Activated naive CD8-positive, alpha-beta T cell (primary cell): ENCODE data around the gene RNF6.
A peak's percentile ranks its signal among the peaks of the same experiment; 100 is the strongest.
"Not testable (repeated sequence)": the region's sequence is repeated elsewhere in the genome, so short reads cannot be mapped to it uniquely, and the experiment has no call there.

Source experiments
- H3K27ac Mint-ChIP-seq: one replicate; pipeline ENCODE4 v1.8.0; 2021; ENCODE audit warnings: mixed read lengths
- H3K27me3 Mint-ChIP-seq: one replicate; pipeline ENCODE4 v1.8.0; 2021; ENCODE audit warnings: mixed read lengths
- H3K36me3 Mint-ChIP-seq: one replicate; pipeline ENCODE4 v1.8.0; 2021; ENCODE audit warnings: mixed read lengths
- H3K4me1 Mint-ChIP-seq: one replicate; pipeline ENCODE4 v1.8.0; 2021; ENCODE audit warnings: low read depth, mixed read lengths
- H3K4me3 Mint-ChIP-seq: one replicate; pipeline ENCODE4 v1.8.0; 2021; ENCODE audit warnings: mild to moderate bottlenecking, mixed read lengths
- H3K9me3 Mint-ChIP-seq: one replicate; pipeline ENCODE4 v1.8.0; 2021; ENCODE audit warnings: low read depth, mixed read lengths

The RNF6 gene

DNA sequence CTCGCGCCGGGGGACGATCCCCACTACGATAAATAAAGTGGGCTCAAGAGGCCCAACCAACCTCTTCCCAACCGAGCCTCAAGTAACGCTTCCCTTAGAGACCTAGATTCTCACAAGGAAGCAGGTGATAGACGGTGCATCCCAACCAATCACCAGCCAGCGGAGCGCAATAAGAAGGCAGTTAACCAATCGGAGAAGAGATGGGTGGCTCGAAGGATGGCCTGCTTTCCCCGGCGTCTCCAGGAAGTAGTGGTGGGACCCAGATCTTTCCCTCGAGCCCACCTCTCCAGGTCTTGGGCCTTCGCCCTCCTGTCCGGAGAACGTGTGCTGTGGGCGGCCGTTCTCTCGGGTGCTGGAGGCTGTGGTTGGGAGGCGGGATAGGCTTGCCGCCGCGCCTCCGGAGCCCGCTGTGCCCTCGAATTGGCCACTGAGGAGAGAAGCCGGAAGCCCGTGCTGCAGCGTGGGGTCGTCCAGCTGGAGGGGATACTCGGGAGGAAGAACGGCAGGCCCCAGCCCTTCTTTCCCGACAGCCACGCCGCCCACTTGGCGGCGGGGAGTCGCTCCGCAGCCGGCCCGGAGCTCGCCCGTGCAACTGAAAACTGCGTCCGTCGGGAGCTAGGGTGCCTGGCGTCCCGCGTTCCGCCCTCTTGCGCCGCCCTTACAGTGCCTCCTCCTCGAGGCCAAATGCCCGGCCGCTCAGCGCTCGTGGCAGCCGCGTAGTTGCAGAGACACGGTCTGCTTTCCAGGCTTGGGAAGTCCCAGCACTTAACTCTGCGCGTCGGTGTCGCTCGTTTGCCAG, at the start of gene RNF6:
Gene RNF6 (minus strand): TSS at position 594 of the 799 bp plus-strand sequence. CDS start 2,665 bp downstream, outside the sequence.
- Mint-ChIP-seq H3K4me1 (peaks cover 38% of the 10 kb centered on the region), H3K9me3 (no peaks in the 10 kb centered on the region), H3K4me3 (peak within 1 kb of the TSS; percentile 100), H3K27ac (peak within 1 kb of the TSS; percentile 100), H3K27me3 (peaks cover 4% of the 10 kb centered on the region), H3K36me3 (peaks cover 13% of the 10 kb centered on the region)

DNA sequence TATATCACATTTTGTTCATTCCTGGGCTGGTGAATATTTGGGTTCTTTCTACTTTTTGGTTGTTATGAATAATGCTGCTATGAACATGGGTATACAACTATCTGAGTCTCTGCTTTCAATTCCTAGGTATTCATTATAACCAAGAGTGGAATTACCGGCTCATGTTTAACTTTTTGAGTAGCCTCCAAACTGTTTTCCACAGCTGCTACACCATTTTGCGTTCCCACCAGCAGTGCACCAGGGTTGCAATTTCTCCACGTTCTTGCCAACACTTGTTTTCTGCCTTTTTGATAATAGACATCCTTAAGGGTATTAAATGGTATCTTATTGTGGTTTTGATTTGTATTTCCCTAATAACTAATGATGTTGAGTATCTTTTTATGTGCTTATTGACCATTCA, 48.6 kb upstream of the RNF6 start:
- no peaks in the 10 kb centered on the region for H3K27me3 Mint-ChIP-seq
- H3K9me3 Mint-ChIP-seq = no peaks in the 10 kb centered on the region
- H3K27ac Mint-ChIP-seq = no peak overlapping the region
- peaks cover 2% of the 10 kb centered on the region for H3K36me3 Mint-ChIP-seq
- H3K4me3 Mint-ChIP-seq = no peak overlapping the region
- H3K4me1 Mint-ChIP-seq = peaks cover 49% of the 10 kb centered on the region

DNA sequence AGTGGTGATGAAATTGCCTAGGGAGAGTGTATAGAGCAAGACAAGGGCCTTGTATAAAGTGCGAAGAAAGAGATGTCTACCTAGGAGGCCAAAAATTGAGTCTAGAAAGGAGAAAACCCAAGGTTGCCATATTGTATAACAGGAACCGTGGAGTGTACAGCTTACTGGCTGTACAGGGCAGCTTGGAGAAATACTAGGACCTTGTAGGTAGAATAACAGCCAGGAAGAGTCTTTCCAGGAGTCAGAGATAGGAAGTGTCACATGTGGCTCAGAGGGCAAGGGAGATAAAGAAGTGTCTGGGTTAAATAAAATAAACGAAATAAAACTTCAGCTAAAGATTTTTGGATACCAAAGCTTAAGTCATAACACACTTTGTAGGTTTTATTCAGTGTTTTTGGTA, 44.2 kb upstream of the RNF6 start:
- peaks cover 3% of the 10 kb centered on the region for H3K9me3 Mint-ChIP-seq
- H3K27ac Mint-ChIP-seq = no peak overlapping the region
- peaks cover 55% of the 10 kb centered on the region for H3K4me1 Mint-ChIP-seq
- no peak overlapping the region for H3K4me3 Mint-ChIP-seq
- H3K27me3 Mint-ChIP-seq = no peaks in the 10 kb centered on the region
- peaks cover 11% of the 10 kb centered on the region for H3K36me3 Mint-ChIP-seq

DNA sequence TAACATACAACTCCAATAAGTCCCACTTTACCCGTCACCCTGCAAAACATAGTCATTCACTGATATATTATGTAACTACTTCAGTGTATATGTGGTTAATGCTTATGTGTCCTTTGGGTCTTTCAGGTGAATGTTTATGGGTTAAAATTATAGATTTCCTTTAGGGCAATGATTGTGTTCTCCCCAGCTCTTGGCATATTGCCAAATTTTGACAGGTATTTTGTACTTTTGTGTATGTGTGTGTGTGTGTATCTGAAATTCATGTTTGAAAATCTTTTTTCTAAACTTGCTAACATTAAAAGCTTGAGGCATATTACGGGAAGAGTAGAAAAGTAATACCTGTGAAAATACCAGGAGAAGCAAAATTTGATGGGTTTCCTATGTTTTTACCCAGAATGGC, 40.0 kb upstream of the RNF6 start:
- Mint-ChIP-seq H3K4me3 (no peak overlapping the region), H3K4me1 (peaks cover 62% of the 10 kb centered on the region), H3K36me3 (peaks cover 9% of the 10 kb centered on the region), H3K27me3 (no peaks in the 10 kb centered on the region), H3K9me3 (peaks cover 3% of the 10 kb centered on the region), H3K27ac (no peak overlapping the region)

DNA sequence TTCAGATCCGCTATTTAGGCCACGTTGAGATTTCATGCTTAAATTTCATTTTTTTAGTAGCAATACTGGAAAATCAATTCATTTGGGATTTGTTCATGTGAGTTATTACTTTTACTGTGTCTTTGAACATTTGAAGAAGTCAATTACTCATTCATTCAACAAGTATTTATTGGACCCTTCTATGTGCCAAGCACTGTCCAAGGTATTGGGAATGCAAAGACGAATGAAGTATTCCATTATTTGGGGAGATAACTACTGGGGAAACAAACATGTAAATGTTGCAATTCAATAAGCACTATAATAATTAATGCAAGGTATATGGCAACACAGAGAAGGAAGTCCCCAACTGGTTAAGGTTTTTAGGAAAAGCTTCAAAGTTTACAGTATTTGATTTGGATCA, 37.5 kb upstream of the RNF6 start:
- H3K27me3 Mint-ChIP-seq = no peaks in the 10 kb centered on the region
- peaks cover 7% of the 10 kb centered on the region for H3K36me3 Mint-ChIP-seq
- peaks cover 64% of the 10 kb centered on the region for H3K4me1 Mint-ChIP-seq
- H3K9me3 Mint-ChIP-seq = peaks cover 1% of the 10 kb centered on the region
- H3K4me3 Mint-ChIP-seq = no peak overlapping the region
- no peak overlapping the region for H3K27ac Mint-ChIP-seq

DNA sequence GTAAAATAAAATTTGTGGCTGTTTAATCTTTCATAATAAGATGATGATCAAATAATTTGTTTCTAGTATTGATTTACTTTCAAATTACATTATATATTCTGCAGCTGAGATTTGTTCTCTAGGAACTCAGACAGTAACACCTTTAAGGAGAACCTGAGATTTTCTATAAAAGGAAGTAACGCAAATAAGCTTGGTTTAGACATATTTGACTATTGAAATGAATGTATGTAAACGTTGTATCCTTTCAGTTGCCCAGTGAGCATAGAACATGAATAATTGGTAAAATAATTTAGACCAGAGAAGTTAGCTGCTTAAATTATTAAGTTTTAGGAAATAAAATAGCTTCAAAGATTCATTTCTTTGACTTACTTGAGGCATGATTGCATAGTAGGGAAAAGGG, 34.9 kb upstream of the RNF6 start:
- Mint-ChIP-seq H3K4me3 (peak overlapping the region; percentile 1), H3K27ac (no peak overlapping the region), H3K4me1 (peaks cover 62% of the 10 kb centered on the region), H3K27me3 (no peaks in the 10 kb centered on the region), H3K36me3 (no peaks in the 10 kb centered on the region), H3K9me3 (no peaks in the 10 kb centered on the region)

DNA sequence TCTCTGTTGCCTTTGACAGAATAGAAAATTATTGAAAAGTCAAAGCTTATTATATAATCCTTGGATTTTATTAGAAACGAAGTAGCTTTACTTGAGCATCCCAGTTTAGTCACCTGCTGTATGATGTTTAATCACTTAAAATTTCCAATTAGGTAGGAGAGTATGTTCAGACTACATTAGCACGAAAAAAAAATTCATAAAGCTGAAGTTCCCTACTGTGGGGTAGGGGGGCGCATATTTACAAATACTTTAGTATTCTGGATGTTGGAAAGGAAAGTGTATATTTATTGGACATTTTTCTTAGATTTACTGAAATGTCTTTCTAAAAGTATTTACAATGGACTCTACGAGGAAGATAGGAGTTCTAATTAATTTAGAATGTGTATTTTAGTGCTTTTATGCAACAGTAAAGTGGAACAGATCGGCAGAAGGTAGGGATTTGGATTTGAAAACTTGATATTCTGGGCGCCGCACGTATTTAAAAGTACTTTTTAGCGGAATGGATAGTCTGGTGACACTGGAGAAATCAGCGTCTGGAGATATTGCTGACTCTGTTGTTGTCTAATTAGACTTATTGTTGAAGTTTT, 33.7 kb upstream of the RNF6 start:
- no peaks in the 10 kb centered on the region for H3K9me3 Mint-ChIP-seq
- peak overlapping the region; percentile 95 for H3K4me3 Mint-ChIP-seq
- H3K36me3 Mint-ChIP-seq = no peaks in the 10 kb centered on the region
- peaks cover 51% of the 10 kb centered on the region for H3K4me1 Mint-ChIP-seq
- H3K27me3 Mint-ChIP-seq = no peaks in the 10 kb centered on the region
- no peak overlapping the region for H3K27ac Mint-ChIP-seq

DNA sequence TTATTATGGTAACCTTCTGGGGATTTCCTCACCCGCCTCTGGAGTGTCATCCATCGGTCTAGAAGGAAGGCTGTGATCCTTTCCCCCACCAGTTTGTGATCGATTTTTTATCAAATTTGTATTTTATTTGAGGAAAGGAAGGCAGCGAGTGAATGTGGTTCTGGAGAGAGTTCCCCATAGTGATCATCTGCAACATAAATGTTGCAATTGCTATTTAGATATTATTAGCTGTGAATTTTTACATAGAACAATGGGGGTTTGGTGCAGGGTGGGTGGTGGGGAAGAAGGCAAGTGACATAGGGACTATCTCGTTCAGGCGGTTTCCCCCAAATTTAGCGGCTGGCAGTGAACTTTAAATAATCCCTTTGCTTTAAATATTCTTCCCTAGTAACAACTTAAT, 33.0 kb upstream of the RNF6 start:
- Mint-ChIP-seq H3K27ac (peak overlapping the region; percentile 47), H3K36me3 (no peaks in the 10 kb centered on the region), H3K4me1 (peaks cover 46% of the 10 kb centered on the region), H3K9me3 (no peaks in the 10 kb centered on the region), H3K4me3 (peak overlapping the region; percentile 95), H3K27me3 (no peaks in the 10 kb centered on the region)

DNA sequence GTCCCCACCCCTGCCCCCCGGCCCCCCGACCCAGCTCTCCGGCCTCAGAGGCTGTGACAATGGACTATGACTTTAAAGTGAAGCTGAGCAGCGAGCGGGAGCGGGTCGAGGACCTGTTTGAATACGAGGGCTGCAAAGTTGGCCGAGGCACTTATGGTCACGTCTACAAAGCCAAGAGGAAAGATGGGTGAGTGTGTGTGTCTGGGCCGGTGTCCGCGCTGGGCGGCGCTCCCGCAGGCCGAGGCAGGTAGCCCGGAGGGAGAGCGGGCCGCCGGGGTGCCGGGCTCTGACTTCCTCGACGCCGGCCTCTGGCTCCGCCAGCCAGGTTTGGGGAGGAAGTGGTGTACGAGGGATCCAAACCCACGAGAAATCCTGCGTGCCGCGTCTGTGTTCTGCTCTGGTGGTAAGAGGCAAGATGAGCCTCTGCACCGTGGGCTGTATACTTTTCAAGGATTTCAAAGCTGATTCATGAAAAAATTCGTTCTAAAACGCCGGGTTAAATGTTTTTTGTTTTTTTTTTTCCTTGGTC, 32.5 kb upstream of the RNF6 start:
- no peaks in the 10 kb centered on the region for H3K36me3 Mint-ChIP-seq
- peak overlapping the region; percentile 47 for H3K27ac Mint-ChIP-seq
- peak overlapping the region; percentile 95 for H3K4me3 Mint-ChIP-seq

DNA sequence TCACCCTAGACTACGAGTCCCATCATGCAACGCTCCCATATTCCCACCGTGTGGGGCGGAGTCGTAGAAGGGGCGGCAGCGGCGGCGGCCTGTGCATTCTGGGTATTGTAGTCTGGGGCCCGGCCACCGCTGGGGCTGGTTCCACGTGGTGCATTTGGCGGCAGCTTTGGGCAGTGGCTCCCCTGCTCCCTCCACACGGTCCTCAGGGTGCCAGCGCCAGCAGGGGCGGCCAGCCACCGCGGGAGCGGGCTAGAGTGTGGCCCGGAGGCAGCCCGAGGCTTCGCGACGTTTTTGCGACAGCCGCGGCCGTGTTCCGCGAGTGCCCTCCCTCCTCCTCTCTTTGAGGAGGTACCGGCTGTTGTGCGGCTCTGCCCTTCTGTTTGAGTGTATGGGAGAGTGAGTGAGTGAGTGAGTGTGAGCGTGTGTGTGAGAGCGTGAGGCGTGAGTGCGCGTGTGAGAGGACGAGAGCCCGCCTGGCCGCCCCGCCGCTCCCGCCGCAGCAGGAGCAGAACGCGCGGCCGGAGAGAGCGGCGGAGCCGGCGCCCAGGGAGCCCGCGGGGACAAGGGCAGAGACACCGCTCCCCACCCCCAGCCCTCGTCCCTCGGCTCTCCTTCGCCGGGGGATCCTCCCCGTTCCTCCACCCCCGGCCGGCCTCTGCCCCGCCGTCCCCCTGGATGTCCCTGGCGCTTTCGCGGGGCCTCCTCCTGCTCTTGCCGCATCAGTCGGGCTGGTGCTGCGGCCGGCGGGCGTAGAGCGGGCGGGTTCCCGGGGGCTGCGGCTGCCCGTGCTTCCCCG, 31.9 kb upstream of the RNF6 start, which contains the start of gene CDK8:
Gene CDK8 (plus strand): TSS at position 343 of the 796 bp plus-strand sequence. CDS start 513 bp downstream, outside the sequence.
- H3K36me3 Mint-ChIP-seq = no peaks in the 10 kb centered on the region

More for the DNA sequence above, 32.5 kb upstream of the RNF6 start:
- H3K27me3 Mint-ChIP-seq = no peaks in the 10 kb centered on the region
- no peaks in the 10 kb centered on the region for H3K9me3 Mint-ChIP-seq
- peaks cover 42% of the 10 kb centered on the region for H3K4me1 Mint-ChIP-seq

DNA sequence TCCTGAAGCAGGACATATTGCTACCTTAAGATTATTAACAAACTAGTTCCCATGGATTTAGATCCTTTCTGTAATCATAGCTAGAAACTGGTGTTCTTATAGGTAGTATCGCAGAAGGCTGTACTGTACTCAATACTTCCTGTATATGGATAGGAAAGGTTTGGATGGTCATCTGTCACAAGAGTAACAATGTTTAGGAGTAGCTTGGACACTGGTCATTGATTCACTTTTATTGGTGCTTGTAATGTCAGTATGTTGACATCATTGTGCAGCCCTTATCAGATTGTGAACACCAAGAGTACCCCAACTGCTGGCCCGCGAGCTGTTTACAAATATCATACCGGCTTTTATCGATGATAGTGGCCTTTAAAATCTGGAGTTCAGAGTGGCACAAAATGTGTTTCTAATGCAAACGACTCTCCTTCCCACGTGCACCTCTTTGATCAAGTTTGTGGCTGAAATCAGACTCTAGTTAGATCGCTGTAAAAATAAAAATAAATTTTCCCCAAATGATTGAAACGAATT, 31.2 kb upstream of the RNF6 start:
- no peaks in the 10 kb centered on the region for H3K9me3 Mint-ChIP-seq
- H3K4me1 Mint-ChIP-seq = peaks cover 35% of the 10 kb centered on the region
- no peaks in the 10 kb centered on the region for H3K27me3 Mint-ChIP-seq

More for the DNA sequence above, 31.9 kb upstream of the RNF6 start, which contains the start of gene CDK8:
- Mint-ChIP-seq H3K27ac (peak within 1 kb of the TSS; percentile 94), H3K9me3 (no peaks in the 10 kb centered on the region), H3K4me1 (peaks cover 38% of the 10 kb centered on the region), H3K4me3 (peak within 1 kb of the TSS; percentile 95), H3K27me3 (no peaks in the 10 kb centered on the region)

DNA sequence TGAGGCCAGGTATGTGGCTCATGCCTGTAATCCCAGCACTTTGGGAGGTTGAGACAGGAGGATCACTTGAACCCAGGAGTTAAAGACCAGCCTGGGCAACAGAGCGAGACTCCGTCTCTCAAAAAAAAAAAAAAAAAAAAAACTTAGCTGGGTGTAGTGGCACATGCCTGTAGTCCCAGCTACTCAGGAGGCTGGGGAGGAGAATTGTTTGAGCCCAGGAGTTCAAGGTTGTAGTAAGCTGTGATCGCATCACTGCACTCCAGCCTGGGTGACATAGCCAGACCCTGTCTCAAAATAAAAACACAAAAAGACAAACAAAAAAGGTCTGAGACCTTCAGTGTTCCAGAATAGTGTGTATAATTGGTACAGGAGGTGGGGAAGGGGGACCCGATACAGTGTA, 29.9 kb upstream of the RNF6 start:
- H3K9me3 Mint-ChIP-seq, H3K27me3 Mint-ChIP-seq, H3K4me3 Mint-ChIP-seq, H3K27ac Mint-ChIP-seq, H3K36me3 Mint-ChIP-seq: not testable (repeated sequence)
- peaks cover 25% of the 10 kb centered on the region for H3K4me1 Mint-ChIP-seq

More for the DNA sequence above, 31.2 kb upstream of the RNF6 start:
- peak overlapping the region; percentile 94 for H3K27ac Mint-ChIP-seq
- no peaks in the 10 kb centered on the region for H3K36me3 Mint-ChIP-seq
- peak overlapping the region; percentile 94 for H3K4me3 Mint-ChIP-seq

DNA sequence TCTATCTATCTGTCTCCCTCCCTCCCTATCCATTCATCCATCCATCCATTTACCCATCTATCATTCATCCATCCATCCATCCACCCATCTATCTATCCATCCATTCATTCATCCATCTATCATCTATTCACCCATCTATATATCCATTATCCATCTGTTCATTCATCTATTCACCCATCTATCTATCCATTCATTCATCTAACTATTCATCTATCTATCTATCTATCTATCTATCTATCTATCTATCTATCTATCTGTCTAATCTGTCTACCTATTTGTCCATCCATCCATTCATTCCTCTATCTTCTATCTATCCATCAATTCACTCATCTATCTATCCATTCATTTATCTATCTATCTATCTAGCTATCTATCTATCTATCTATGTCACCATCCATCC, 27.4 kb upstream of the RNF6 start:
- Mint-ChIP-seq H3K36me3 (no peaks in the 10 kb centered on the region), H3K27ac (no peak overlapping the region), H3K4me3 (no peak overlapping the region), H3K9me3 (no peaks in the 10 kb centered on the region), H3K4me1 (peaks cover 2% of the 10 kb centered on the region), H3K27me3 (no peaks in the 10 kb centered on the region)

DNA sequence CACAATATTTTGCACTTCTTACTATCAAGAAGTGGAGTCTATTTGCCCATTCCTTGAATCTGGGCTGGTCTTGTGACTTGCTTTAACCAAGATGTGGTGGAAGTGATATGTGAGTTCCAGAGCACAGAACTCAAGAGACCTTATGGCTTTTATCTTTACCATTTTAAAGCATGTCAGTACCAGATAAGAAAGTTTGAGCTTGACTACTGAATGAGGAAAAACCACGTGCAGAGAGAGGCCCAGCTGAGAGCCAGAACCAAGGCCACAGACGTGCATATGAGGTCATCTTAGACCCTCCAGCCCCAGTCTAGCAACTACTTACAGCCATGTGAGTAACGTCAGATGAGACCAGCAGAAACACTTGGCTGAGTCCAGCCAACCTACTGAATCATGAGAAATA, 25.5 kb upstream of the RNF6 start:
- Mint-ChIP-seq H3K27me3 (no peaks in the 10 kb centered on the region), H3K4me1 (no peaks in the 10 kb centered on the region), H3K4me3 (no peak overlapping the region), H3K9me3 (no peaks in the 10 kb centered on the region), H3K27ac (no peak overlapping the region), H3K36me3 (no peaks in the 10 kb centered on the region)
